Placental epithelial cell (primary cell): ENCODE measurements around the gene SIRPB1. TPM values are rescaled to one million over a fixed set of nuclear protein-coding genes. Genes with fewer than 3 reads are reported as not detected.

Experiments used
- small RNA-seq: library from RNA; depleted of rRNA; stranded (forward); fragments of <200 nt; gene quantifications from one replicate; pipeline ENCODE3, GENCODE V24; 2012
- total RNA-seq: library from RNA; depleted of rRNA; stranded (reverse); fragments of >200 nt; gene quantifications from 2 replicates; pipeline ENCODE4 v1.2.3, GENCODE V29; 2012

SIRPB1 gene
- 0.39 TPM in 1 of 2 replicates, not detected in the other for total RNA-seq

GRCh38 chr20:1619861-1620444 lies at the start of gene SIRPB1:
Gene SIRPB1 (minus strand): TSS chr20:1620009. CDS start chr20:1619944, 65 bp downstream.

GRCh38 chr20:1657556-1658334 lies 37.9 kb upstream of the SIRPB1 start, which contains the start of gene SIRPG:
Gene SIRPG (minus strand): TSS chr20:1657779. CDS start chr20:1657714, 65 bp downstream.

Small RNAs within 50 kb of the gene (small RNA-seq; reads per million reads assigned to genes)
- gene RN7SL561P, result not detected

Other genes starting within 250 kb of the SIRPB1 start
- gene FKBP1A, start 227.0 kb downstream of the SIRPB1 start, total RNA-seq, result 119 and 264 TPM in 2 replicates
- gene NSFL1C, start 153.2 kb downstream of the SIRPB1 start, total RNA-seq, result 25.9 and 38.1 TPM in 2 replicates
- gene SIRPB2, start 128.6 kb downstream of the SIRPB1 start, total RNA-seq, result under 0.01 TPM in 1 of 2 replicates, not detected in the other
- not detected in 2 replicates for gene SIRPD, start 62.3 kb downstream of the SIRPB1 start, total RNA-seq
- not detected in 2 replicates for gene SIRPG, start 37.8 kb upstream of the SIRPB1 start, total RNA-seq